Measurements from ENCODE around the gene BICC1.

DNA sequence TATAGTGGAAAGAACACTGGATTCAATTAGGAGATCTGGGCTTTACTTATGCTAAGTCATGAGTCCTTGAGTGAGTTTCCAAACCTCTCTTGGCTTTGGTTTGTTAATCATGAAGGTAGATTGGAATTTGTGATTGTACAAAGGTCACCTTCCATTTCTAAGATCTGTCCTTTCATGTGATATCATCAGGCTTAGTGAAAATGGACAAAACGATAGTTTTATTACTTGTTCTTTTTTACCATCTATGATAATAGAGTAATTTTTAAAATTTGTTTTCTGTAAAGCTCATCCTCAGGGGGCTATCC is 309.0 kb downstream of the BICC1 start:
- TF ChIP-seq CTCF (conservative IDR thresholded peaks at IDR 0.05 in 1 of 2, IDR thresholded peaks at IDR 0.05 in 1 of 2; ENCODE audit: low read depth in 1 of 2, low read length in 2 of 2), result no peak
- TF ChIP-seq EZH2 (IDR thresholded peaks at IDR 0.05; ENCODE audit: low read length, missing control alignments), result no peak
